Ascending aorta (tissue), 2 donors: ENCODE data around the gene ZNF138. TPM values are rescaled to one million over a fixed set of nuclear protein-coding genes. Genes with fewer than 3 reads are reported as not detected.
"Not testable (repeated sequence)": the region's sequence is repeated elsewhere in the genome, so short reads cannot be mapped to it uniquely, and the experiment has no call there.

Experiments used
- DNase-seq, 2 donors: peaks; one replicate each; pipeline ENCODE4 v3.0.0-alpha.2; 2019; ENCODE audit warnings: low spot score in 2 of 2
- H3K27ac ChIP-seq, 2 donors: fragments of 200-600 bp; sonication (generic); one replicate each; pipeline ENCODE4 v1.5.1; 2016 to 2017; ENCODE audit warnings: mild to moderate bottlenecking in 1 of 2
- H3K27me3 ChIP-seq: fragments of 200-600 bp; sonication (generic); one replicate; pipeline ENCODE4 v1.5.1; 2017
- H3K36me3 ChIP-seq, 2 donors: fragments of 200-600 bp; sonication (generic); one replicate each; pipeline ENCODE4 v1.5.1; 2016
- H3K4me1 ChIP-seq, 2 donors: fragments of 200-600 bp; sonication (generic); one replicate each; pipeline ENCODE4 v1.5.1; 2016 to 2017; ENCODE audit warnings: mild to moderate bottlenecking in 1 of 2
- H3K4me3 ChIP-seq, 2 donors: fragments of 200-600 bp; sonication (generic); one replicate each; pipeline ENCODE4 v1.5.1; 2016 to 2017; ENCODE audit warnings: mild to moderate bottlenecking in 1 of 2
- H3K9me3 ChIP-seq, 2 donors: fragments of 200-600 bp; sonication (generic); one replicate each; pipeline ENCODE4 v1.5.1; 2016
- intact Hi-C: fragments of 100-400 bp; cut with DNase I; formaldehyde crosslinking; loops from one replicate; pipeline ENCODE4 v1.15.1; 2023
- total RNA-seq: library from RNA; depleted of rRNA; stranded (reverse); fragments of >200 nt; gene quantifications from one replicate; pipeline ENCODE4 v1.1.0, GENCODE V29; 2016
- TF ChIP-seq, protein P1 (sequence below), 3 experiments: fragments of 200-600 bp in 2 of 3; fragments of 450-650 bp in 1 of 3; sonication (generic) in 2 of 3; IDR thresholded peaks; one replicate each; pipeline ENCODE4 v1.5.1; 2016 to 2019; ENCODE audit warnings: antibody characterized with exemption in 3 of 3, mild to moderate bottlenecking in 1 of 3, moderate library complexity in 1 of 3

Gene ZNF138
- total RNA-seq, 1 donor from 2014 or later: 2.0 TPM

DNA sequence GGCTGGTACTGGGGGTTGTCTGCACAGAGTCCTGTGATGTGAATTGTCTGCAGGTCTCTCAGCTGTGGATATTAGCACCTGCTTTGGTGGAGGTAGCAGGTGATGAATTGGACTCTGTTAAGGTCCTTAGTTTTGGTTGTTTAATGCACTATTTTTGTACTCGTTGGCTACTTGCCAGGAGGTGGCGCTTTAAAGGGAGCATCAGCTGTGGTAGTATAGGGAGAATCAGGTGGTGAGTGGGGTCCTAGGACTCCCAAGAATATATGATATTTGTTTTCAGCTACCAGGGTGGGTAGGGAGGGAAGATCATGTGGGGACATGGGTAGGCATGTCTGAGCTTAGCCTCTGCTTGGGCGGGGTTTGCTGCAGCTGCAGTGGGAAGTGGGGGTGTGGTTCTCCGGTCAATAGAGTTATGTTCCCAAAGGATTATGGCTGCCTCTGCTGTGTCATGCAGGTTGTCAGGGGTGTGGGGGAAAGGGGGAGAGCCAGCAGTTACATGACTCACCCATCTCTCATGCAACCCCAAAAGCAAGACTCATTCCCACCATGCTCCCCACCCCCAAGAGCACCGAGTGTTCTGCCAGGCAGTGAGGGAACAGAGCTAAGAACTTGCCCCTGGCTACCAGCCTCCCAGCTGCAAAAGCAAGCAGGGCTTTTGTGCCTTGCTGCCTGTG lies 55.2 kb downstream of the ZNF138 start:
- H3K36me3 ChIP-seq: no peaks in the 10 kb centered on the region
- intact Hi-C loops: no loop called here
- no peak overlapping the region for H3K4me3 ChIP-seq
- H3K4me1 ChIP-seq: no peaks in the 10 kb centered on the region
- H3K27me3 ChIP-seq: no peaks in the 10 kb centered on the region
- H3K9me3 ChIP-seq: no peaks in the 10 kb centered on the region
- H3K27ac ChIP-seq: no peak overlapping the region
- DNase-seq: no peak
- TF ChIP-seq, protein P1, sequence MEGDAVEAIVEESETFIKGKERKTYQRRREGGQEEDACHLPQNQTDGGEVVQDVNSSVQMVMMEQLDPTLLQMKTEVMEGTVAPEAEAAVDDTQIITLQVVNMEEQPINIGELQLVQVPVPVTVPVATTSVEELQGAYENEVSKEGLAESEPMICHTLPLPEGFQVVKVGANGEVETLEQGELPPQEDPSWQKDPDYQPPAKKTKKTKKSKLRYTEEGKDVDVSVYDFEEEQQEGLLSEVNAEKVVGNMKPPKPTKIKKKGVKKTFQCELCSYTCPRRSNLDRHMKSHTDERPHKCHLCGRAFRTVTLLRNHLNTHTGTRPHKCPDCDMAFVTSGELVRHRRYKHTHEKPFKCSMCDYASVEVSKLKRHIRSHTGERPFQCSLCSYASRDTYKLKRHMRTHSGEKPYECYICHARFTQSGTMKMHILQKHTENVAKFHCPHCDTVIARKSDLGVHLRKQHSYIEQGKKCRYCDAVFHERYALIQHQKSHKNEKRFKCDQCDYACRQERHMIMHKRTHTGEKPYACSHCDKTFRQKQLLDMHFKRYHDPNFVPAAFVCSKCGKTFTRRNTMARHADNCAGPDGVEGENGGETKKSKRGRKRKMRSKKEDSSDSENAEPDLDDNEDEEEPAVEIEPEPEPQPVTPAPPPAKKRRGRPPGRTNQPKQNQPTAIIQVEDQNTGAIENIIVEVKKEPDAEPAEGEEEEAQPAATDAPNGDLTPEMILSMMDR (IDR thresholded peaks at IDR 0.05): no peak

DNA sequence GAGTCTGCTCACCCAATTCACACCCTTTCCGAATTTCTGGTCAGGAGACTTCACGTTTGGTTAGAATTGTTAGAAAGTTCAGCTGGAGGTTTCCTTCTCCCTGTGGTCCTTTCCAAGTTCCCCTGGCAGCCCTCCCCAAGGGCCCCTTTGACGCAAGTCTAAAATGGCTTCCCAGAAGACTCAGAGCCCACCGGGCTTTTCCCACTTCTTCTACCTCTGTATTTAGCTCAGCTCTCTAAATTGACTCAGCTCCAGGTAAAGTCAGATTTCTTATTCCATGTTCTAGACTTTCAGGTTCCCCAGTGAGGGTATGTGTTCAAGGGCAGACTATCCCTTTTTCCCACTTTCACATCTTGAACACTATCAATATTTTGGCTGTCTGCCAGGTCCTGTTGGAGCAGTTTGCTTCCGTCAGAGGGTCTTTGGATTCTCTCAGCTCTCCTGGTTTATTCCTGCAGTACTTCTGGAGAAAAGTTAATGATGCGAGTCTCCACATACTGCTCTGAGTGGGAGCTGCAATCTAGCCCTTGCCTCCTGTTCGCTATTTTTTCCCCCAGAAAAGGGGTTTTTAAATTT lies 55.8 kb downstream of the ZNF138 start:
- Histone ChIP-seq H3K27me3 (no peaks in the 10 kb centered on the region), H3K9me3 (no peaks in the 10 kb centered on the region), H3K36me3 (no peaks in the 10 kb centered on the region), H3K4me1 (no peaks in the 10 kb centered on the region), H3K27ac (no peak overlapping the region), H3K4me3 (no peak overlapping the region)
- DNase-seq: no peak
- TF ChIP-seq, protein P1 (IDR thresholded peaks at IDR 0.05): no peak
- intact Hi-C loops: no loop called here

DNA sequence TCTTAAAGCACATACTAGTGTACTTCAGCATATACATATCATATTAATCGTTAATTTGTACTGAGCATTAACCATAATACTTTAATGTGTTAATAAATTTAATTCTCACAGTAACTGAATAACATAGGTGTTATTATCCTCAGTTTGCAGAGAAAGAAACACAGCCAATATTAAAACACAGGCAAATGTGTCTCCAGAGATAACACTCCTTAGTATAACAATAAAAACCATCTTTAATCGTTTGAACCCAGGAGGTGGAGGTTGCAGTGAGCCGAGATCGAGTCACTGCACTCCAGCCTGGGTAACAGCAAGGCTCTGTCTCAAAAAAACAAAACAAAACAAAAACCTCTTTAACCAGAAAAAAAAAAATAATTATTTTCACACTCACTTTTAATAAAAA lies 59.5 kb downstream of the ZNF138 start:
- Histone ChIP-seq H3K27me3 (no peaks in the 10 kb centered on the region), H3K4me3 (no peak overlapping the region), H3K36me3 (no peaks in the 10 kb centered on the region), H3K4me1 (no peaks in the 10 kb centered on the region), H3K9me3 (no peaks in the 10 kb centered on the region), H3K27ac (no peak overlapping the region)
- TF ChIP-seq, protein P1 (IDR thresholded peaks at IDR 0.05): no peak
- no peak for DNase-seq
- intact Hi-C loops: no loop called here

DNA sequence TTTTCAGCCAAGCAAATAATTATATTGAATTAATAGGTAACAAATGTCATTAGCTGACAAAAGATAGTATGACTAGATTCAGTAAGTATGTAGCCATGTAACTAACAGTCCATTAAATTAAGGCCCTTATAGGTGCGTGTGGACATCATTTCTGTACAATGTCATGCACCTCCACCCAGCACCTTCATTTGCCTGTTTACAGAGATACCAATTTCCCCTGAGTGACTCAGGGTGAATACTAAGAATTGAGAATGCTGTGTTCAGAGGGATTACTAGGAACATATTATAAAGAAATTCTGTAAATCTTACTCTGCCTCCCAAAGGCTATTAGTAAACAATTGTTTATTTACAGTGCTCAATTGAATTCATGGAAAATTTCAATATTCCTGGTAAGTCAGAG lies 60.7 kb downstream of the ZNF138 start:
- no peak overlapping the region for H3K4me3 ChIP-seq
- H3K9me3 ChIP-seq: no peaks in the 10 kb centered on the region
- intact Hi-C loops: no loop called here
- DNase-seq: no peak
- H3K27ac ChIP-seq: no peak overlapping the region
- no peaks in the 10 kb centered on the region for H3K27me3 ChIP-seq
- TF ChIP-seq, protein P1 (IDR thresholded peaks at IDR 0.05): no peak
- no peaks in the 10 kb centered on the region for H3K4me1 ChIP-seq
- H3K36me3 ChIP-seq: no peaks in the 10 kb centered on the region

DNA sequence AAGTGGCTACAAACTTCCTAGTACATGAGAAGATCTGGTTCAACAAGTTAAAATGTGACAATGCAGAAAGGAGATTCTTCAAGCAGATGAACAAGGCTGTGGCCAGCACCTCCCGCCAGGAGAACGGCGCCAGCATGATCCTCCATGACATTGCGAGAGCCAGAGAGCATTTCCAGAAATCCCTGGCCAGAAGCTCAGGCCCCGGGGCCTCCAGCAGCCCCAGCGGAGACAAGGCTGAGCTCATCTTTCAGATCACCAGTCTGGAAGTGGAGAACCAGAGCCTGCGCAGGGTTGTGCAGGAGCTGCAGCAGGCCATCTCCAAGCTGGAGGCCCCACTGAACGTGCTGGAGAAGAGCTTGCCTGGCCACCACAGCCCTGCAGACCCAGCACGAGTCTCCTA lies 68.8 kb downstream of the ZNF138 start:
- TF ChIP-seq, protein P1 (IDR thresholded peaks at IDR 0.05): no peak
- intact Hi-C loops: no loop called here
- Histone ChIP-seq H3K9me3 (no peaks in the 10 kb centered on the region), H3K27ac (no peak overlapping the region), H3K36me3 (no peaks in the 10 kb centered on the region), H3K4me3 (no peak overlapping the region), H3K27me3 (no peaks in the 10 kb centered on the region), H3K4me1 (no peaks in the 10 kb centered on the region)
- DNase-seq: no peak

DNA sequence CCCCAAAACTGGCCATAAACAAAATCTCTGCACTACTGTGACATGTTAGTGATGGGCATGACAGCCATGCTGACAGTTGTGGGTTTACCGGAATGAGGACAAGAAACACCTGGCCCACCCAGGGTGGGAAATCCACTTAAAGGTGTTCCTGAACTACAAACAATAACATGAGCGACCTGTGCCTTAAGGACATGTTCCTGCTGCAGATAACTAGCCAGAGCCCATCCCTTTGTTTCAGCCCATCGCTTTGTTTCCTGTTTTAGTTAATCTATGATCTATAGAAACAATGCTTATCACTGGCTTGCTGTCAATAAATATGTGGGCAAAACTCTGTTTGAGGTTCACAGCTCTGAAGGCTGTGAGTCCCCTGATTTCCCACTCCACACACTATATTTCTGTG lies 69.3 kb downstream of the ZNF138 start:
- H3K27ac ChIP-seq, intact Hi-C loops, DNase-seq, H3K9me3 ChIP-seq, H3K4me1 ChIP-seq, H3K4me3 ChIP-seq, H3K27me3 ChIP-seq, H3K36me3 ChIP-seq: not testable (repeated sequence)
